Measurements from ENCODE around the gene CLEC20A.
A peak's percentile ranks its signal among the peaks of the same experiment; 100 is the strongest.

CLEC20A gene

DNA sequence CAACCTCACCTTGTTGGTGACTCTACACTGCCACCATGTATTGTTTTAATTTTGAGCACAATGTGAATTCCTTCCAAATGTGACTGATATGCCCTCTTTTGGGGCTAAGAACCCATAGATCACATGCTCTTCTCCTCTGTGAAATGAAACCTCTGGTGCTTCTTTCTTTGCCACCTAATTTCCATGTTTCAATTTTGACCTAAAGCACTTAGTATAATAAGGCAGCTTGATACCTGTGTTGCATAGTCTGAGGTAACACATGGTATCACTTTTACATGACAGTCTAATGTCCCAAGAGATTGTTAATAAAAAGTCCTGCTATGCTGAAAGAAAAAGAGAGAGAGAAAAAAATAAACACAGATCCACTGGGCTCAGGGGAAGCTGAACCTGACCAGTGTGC is 24.2 kb downstream of the CLEC20A start:
- no peak for DNase-seq (ENCODE audit: low spot score)

DNA sequence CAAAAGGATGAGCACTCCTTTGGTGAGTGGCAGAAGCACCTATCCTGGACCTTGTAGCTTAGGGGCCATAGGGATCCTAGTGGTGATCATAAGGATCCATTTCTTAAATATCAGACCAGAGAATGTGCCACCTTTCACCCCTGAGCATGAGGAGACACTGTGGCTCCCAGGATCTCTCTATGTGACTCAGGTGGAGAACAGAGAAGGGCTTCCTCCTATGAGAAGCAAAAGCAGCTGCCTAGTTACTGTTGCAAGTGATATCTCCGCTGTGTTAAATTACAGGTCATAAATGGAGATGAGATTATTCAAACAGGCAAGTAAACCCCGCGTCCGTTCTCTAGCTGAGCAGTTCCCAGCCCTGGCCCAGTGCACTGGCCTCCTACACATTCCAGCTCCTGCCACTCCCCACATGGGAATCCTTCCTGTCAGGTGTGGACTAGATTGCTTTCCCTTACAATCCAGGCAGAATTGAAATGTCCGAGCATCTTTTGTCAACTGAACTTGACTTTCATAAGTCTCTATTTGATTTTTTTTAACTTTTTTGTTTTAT is 26.3 kb downstream of the CLEC20A start:
- DNase-seq (ENCODE audit: low spot score) = no peak

DNA sequence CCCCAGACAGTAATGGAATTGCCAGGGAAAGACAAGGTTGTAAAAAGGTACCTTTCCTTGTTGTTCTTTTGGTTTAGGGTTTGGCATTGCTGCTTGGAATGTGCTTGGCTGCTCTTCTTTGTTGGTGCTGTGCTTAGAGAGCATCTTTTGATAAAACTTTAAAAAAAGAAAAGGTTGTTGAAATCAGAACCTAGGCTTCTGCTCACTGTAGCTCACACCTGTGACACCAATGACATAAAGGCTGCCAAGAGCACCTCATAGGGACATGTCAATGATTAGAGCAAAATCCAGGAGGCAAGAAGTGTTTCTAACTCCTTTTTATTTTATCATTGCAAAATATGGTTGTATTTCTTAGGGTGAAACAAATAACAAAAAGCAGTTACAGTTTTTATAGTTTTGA is 28.9 kb downstream of the CLEC20A start:
- DNase-seq (ENCODE audit: low spot score) = no peak

DNA sequence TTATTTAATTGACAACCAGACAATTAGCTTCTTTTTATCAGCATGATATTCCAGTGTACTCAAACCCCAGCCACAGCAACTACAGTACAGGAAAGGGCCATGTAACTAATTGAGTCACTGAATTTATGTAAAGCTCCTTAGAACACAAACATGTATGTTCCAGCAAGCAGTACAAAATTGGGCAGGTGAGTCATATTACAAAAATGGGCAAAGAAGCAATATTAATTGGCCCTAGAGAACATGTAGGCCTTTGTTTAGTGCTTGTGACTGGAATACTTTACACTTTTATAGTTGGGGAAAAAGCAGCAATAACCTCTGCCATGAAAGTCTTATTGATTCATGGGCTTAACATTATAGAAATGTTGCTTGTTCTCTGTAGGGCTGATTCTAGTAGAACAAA is 31.8 kb downstream of the CLEC20A start:
- DNase-seq (ENCODE audit: low spot score) = peak; percentile 11

DNA sequence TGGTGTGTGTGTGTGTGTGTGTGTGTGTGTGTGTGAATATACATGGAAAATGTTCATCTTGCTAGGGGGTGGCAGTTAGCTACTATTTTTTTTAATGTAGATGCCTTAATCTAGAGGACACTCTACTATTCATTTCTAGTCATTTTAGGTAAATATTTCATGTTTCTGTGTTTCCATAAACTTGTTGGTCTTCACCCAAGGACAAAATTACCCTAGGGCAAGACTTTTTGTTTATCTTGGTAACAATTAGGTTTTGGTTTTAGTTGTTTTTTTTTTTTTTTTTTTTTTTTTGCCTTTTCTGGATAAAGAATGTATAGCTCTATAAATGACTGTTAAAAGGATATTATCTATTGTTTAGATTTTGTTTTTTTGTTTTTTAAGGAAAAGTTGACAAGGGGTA is 32.2 kb downstream of the CLEC20A start:
- no peak for DNase-seq (ENCODE audit: low spot score)

DNA sequence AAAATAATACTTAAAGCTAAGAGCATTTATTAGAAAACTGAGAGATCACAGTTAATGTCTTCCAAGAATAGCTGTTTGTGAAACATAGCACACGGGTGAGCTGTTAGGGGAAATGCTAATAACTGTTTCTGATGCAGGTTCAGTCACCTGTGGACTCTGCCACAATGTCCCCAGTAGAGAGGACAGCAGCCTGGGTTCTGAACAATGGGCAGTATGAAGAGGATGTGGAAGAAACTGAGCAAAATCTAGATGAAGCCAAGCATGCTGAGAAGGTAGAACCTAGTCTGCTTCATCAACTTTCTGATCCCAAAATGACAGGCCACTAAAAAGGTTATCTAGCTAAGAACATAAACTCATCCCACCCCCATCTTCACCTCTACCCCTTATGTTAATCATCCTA is 32.6 kb downstream of the CLEC20A start:
- no peak for DNase-seq (ENCODE audit: low spot score)

DNA sequence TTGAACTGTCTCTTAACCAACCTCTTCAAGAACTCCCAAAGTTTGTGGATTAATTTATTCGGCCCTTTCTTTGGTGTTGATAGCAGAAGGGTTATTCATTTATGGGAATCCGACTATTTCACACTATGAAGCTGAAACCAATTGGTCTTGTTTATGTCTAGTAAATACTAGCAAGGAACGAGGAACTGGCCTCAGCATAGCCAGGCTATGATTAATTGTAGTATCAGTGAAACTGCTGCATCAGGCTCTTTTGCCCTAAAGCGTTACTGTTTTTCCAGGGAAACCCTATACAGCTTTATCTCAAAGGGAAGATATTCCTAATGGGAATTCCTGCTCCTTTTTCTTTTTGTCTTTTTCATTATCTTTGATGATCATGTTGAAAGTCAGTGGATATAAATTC is 35.1 kb downstream of the CLEC20A start:
- DNase-seq (ENCODE audit: low spot score) = no peak

DNA sequence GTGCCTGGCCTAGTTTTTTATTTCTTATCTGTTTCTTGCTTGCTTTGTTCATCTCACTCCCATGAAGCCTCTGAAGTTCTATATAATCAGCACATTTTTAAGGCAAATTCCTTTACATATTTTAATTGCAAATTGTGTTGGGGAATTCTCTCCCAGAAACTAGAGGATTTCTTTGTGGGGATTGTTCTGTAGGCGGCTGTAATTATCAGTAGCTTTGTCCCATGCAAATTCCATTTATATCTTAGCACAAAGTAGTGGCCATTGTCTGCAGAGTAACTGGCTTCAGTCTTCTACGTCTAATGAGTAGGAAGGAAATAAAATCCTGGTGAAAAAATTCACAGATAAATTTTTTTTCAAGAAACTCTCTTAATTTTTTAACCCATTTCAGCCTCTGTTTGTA is 35.7 kb downstream of the CLEC20A start:
- DNase-seq (ENCODE audit: low spot score) = no peak

DNA sequence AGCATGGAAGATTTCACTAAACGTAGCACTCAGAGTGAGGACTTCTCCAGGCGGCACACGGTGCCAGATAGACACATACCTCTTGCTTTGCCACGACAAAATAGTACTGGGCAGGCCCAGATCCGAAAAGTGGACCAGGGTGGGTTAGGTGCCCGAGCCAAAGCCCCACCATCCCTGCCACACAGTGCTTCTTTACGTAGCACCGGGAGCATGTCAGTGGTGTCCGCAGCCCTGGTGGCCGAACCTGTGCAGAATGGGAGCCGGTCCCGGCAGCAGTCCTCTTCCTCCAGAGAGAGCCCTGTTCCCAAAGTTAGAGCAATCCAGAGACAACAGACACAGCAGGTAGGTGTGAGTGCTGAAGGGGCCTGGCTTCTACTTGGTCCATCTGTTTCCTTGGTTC is 38.6 kb downstream of the CLEC20A start:
- DNase-seq (ENCODE audit: low spot score) = no peak

DNA sequence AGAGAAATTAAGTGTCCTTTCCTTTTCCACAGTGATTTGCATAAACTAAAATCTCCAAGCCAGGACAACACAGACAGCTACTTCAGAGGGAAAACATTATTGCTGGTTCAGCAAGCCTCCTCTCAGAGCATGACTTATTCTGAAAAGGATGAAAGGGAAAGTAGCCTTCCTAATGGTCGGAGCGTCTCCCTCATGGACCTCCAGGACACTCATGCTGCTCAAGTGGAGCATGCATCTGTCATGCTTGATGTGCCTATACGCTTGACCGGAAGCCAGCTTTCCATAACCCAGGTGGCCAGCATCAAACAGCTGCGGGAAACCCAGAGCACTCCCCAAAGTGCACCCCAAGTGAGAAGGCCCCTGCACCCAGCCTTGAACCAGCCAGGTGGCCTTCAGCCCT is 39.1 kb downstream of the CLEC20A start:
- no peak for DNase-seq (ENCODE audit: low spot score)

DNA sequence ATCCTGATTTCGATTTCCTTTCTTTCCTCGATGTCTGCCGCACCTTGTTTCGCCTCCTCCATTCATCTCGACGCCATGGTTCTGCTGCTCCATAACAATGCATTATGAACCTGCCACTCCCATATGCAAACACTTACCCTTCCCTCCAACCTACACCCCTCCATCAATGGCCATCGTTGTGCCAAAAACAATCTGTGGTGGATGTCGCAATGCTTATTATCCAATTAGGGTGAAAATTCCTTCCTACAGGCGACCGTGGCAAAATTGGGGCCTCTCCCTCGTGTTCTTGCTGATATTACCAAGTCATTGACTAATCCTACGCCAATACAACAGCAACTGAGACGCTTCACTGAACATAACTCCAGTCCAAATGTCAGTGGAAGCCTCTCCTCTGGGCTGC is 40.3 kb downstream of the CLEC20A start:
- no peak for DNase-seq (ENCODE audit: low spot score)

DNA sequence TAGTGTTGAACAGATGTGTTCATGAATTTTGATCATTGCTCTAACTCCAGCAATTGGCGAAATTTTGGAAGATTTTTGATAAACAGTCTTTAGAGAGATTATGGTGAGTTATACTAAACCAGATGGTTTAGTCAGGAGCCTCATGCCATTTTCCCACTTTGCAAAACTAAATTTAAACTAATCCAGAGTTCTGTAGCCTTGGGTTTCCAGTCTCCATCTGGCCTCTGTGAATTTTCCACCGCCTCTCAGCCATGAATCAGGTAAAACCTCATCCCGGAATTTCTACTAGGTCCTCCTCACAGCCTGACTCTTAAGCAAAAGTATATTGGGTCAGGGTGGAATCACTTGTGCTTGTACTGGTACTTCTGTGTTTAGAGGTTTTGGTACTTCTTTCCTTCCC is 44.8 kb downstream of the CLEC20A start:
- no peak for DNase-seq (ENCODE audit: low spot score)

DNA sequence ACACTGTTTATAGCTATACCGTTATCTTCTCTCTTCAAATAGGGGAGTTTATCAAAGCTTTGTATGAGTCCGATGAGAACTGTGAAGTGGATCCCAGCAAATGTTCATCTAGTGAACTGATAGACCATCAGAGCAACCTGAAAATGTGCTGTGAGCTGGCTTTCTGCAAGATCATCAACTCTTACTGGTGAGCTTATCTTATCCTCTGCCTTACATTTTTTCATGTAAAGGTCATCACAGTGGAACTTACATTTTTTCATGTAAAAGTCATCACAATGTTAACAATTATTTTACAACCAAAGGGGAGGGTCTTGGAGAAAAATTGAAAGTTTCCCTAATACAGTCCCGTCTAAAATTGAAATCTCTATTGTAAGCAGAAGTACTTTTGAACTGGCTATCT is 45.2 kb downstream of the CLEC20A start:
- DNase-seq (ENCODE audit: low spot score) = peak; percentile 21

DNA sequence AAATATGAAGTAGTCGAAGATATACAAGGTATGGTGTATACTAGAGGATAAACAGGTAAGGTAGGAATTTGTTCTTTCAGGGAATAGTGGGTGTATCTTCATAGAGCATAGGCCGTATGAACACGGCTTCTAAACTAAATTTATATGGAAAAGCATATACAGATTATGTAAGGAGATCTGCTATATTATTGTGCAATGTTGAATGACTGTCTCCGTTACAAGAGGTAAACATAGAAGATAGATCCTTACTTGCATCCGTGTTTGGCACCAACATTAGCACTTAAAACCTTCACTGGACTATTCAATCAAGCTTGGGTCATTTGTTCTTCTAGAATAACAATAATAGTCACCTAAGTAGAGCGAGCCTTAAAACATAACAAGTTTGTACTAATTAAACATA is 45.9 kb downstream of the CLEC20A start:
- no peak for DNase-seq (ENCODE audit: low spot score)

DNA sequence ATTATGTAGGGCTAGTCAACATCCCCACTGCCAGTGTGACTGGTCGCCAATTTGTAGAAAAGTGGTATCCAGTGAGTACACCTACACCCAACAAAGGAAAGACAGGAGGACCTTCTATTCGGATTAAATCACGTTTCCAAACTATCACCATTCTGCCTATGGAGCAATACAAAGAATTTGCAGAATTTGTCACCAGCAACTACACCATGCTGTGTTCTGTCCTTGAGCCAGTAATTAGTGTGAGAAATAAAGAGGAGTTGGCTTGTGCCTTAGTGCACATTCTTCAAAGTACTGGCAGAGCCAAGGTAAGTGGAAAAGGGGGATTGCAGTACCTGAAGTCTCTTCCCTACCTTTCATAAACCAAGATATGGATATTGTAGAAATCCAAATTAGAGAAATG is 53.8 kb downstream of the CLEC20A start:
- no peak for DNase-seq (ENCODE audit: low spot score)

DNA sequence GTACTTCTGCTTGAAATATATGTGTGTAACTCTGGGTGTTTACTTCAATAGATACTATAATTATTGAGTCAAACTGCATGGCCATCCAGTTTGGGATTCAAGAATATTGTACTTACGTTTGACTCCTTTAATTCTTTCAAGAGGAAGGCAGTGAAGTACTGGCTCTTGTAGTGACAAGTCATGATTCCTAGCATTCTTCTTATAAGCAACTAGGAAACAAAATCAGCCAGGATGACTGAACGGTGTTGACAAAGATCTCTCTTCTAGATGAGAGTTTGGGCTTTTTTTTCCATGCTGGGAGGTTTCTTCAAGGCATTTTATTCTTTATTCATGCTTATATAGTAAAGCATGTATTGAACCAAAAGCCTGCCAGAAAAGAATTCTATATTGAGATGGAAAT is 58.3 kb downstream of the CLEC20A start:
- no peak for DNase-seq (ENCODE audit: low spot score)

DNA sequence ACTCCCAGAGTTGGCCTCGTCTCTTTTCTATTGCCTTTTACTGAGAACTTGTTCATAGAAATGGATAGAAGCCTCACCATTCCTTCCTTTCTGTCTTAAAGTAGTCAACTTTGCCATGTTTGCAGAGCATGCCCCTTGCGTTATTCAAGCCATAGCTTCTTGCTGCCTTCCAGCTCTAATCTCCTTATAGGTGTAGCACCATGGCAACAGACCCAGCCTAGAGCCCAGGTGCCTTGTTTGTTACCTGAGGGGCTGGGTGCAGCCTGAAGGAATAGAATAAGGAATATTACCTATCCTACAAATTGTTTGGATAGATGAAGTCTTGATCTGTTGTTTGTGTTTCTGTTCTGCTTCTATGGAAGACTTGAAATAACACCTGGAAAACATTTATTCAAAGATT is 59.9 kb downstream of the CLEC20A start:
- DNase-seq (ENCODE audit: low spot score) = no peak

DNA sequence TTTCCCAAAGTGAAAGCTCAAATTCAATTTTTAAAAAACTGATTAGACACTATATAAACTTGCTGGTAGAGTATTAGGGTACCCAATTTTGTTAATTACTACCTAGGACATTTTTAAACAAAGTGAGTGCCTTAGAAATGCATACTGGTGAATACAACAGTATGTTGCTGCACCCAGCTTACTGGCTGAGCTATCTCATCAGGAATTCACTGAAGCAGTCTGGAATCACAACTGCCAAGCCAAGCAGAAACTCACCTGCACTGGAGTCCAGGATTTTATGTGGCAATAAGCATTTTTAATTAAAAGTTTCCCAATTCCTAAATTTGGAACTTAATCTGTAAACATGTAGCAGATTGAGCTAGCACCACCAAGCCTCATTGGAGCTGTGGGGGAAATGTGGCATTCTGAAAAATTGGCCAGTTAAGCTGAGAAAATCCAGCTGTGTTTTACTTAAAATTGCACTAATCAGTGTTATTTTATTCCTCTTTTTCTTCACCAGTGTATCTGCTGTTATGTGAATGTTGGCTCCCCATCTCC is 61.8 kb downstream of the CLEC20A start:
- peak; percentile 10 for DNase-seq (ENCODE audit: low spot score)

DNA sequence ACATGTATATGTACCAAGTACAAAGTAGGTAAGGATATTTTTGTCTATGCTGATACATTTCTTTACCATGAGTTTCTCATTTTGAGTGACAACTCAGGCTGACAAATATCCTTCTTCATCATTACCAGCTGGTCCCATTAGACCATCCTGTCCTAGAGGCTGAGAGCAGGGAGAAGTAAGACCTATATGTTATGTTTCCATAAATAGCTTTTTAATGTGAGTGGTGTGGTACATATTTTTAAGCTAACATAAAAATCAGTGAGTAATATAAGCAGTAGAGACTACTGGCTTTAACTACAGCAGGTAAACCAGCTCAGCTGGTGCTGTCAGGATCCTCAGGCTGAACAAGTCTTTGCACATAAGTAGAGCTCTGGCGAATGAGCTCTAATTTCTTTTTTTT is 62.4 kb downstream of the CLEC20A start:
- DNase-seq (ENCODE audit: low spot score) = no peak
